Measurements from ENCODE around the gene BHLHA15.

The BHLHA15 gene

DNA sequence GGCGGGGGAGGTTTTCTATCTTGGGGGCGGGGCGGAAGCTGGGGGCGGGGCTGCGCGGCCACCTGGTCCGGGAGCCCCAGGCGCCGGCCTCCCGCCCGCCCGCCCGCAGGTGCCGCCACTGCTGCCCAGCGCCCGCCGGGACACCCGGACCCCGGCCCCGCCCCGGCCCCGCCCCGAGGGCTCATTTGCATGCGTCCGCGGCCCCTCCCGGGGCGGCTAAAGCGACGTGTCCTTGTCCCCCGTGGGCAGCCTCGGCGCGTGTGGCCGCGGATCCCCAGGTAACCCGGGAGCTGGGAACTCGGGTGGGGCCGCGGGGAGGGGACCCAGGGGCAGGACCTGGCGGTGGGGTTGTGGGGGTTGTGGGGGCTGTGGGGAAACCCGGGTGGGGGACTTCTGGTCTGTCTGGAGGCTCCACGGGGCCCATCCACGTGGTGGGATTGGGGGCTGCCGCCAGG lies at the start of gene BHLHA15:
BHLHA15 (plus strand) TSS at position 219 of the 455 bp plus-strand sequence. CDS start 871 bp downstream, outside the sequence.
- DNase-seq (ENCODE audit: low read depth), result no peak

DNA sequence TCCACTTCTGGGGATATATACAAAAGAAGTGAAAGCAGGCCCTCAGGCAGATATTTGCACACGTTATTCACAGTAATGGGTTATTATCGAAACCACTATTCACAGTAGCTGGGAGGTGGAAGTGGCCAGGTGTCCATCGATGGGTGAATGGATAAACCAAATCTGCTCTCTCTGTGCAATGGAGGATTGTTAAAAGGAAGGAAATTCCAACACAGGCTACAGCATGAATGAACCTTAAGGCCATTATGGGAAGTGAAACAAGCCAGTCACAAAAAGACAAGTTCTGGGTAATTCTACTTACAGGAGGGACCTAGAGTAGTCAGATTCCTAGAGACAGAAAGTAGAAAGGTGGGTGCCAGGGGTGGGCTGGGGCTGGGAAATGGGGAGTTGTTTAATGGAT lies 48.5 kb upstream of the BHLHA15 start:
- no peak for DNase-seq (ENCODE audit: low read depth)

DNA sequence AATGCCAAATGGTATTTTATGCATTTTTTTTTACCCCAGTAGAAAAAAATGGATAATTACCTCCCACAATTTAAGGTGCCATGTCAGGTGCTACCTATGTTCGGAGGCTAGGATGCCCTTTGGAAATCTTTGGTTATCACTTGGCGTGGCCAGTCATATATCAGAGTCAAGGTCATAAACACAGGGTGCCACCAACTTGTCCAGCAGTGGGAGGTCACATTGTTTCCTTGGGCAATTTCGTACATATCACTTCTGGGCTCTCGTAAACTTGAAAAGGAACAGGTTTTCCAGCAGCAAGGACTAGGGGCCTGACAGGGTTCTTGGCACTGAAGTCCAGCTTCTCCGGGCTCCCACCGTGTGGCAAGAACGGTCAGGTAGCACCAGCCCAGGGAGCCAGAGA lies 48.0 kb upstream of the BHLHA15 start:
- DNase-seq (ENCODE audit: low read depth), result no peak

DNA sequence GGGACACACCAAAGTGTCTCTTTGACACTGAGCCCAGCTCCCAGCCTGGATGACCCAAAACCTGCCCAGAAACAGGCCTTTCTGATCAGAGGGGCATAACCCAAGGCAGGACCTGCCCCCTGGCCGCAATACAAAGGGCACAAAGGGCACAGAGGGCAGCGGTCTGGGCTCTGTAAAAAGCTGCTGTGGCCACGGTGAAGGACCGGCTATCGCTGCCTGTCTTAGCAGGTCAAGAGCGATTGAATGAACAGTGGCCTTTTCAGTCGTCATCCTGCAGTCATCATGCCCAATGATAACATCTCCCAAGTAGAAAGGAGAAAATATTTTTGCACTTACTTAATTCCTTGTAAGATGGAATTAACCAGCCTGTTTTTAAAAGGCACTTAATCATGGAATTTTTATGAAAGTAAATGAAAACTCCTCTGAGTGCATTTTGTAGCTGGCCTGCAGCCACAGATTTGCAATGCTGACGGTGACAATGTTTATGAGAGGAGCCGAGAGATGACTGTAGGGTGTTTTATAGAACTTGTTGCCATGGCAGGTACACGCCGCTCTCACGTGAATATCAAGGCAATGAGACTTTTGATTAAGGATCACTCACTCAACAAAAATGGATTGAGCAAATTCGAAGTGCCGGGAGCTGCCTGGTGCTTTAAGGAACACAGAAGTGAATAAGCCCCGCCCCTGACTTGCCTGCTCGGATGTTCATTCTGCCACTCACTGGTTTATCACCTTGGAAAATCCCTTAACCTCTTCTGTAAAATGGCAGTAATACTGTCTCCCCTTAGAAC lies 47.3 kb upstream of the BHLHA15 start:
- no peak for DNase-seq (ENCODE audit: low read depth)

DNA sequence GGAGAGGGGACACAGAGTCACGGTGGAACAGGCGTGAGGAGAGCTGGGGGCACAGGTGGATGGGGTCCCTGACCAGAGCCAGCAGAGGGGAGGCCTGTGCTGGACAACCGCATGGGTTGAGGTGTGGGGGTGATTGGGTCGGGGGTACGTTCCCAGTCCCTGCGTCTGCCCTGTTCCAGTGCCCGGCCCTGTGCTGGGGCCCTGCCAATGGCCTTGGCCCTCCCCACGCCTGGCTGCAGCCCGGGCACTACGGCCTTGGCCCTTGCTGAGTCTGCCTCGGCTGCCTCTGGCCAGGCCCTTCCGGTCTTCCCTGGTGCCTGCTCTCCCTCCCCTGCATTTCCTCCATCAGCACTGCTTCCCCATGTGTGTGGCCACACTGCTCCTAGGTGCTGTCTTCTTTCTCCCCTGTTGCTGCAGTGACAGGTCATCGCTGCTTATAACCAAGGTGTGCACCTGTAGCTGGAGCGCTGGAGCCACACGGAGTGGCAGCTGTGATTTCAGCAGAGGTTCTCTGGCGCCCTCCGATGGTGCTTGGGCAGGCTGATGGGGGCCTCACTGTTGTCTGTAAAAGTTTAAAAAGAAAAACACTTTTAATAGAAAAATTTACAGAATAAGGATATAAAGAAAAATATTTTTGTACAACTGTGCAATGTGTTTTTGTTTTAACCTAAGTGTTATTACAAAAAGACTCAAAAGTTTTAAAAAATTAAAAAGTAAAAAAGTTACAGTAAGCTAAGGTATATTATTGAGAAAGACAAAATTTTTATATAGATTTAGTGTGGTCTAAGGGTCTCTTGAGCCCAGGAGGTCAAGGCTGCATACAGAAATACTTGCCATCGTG lies 45.2 kb upstream of the BHLHA15 start:
- DNase-seq (ENCODE audit: low read depth), result peak; percentile 14

DNA sequence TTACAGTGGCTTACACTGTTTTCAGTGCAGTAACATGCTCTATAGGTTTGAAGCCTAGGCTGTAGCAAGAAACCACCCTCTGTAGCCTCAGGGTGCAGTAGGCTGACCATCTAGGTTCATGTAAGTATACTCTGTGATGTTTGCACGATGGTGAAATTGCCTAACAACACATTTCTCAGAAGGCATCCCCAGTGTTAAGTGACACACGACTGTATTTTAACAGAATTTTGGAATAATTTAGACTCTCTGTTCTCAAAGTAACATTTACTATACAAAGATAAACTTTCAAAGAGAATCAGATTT lies 44.6 kb upstream of the BHLHA15 start:
- no peak for DNase-seq (ENCODE audit: low read depth)

DNA sequence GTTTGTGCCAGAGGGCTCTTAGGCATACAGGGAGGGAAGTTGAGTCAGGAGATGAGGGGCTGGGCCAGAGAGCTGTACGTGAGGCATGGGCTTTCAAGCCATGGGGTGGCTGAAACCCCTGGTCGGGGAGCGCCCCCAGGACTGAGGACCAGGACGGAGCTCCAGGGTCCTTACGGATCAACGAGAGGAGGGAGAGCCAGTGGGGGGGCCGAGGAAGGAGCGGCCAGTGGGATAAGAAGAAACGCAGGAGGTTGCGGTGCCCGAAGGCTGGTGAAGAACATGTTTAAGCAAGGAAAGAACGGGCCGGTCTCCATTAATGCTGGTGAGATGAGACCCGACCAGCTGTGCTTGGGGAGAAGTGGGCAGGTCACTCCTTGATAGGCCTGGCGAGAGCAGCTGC lies 43.6 kb upstream of the BHLHA15 start:
- no peak for DNase-seq (ENCODE audit: low read depth)

DNA sequence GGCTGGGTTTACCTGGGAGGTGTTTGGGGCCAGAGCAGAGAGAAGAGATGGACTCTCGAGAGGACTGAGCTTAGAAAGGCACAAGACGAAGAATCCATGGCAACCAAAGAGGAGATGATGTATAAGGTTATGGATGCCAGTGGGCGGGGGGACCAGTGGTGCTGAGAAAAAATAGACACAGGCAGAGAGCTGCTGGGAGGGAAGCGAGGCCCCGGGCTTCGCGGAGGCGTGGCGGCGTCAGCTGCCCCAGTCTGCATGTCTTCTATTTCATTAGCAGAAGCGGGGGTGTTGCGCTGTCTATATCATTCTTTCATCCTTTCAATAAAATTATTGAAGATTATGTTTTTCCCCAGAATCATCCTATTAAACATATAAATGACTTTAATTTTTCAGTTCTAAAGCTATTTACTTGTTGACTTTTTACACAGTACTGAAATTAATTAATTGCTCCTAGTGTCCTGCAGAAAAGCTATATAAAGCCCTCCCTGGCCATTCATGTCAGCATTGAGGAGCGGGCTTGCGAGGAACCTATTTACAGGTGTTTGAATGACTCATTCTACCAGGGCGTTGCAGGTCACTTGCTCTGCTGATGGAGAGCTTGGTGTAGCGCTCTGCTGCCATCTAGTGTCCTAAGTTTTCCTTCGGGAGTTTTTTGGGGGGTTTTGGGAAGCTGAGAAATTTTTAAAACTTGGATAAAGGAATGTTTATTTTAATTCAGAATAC lies 42.9 kb upstream of the BHLHA15 start:
- peak; percentile 10 for DNase-seq (ENCODE audit: low read depth)

DNA sequence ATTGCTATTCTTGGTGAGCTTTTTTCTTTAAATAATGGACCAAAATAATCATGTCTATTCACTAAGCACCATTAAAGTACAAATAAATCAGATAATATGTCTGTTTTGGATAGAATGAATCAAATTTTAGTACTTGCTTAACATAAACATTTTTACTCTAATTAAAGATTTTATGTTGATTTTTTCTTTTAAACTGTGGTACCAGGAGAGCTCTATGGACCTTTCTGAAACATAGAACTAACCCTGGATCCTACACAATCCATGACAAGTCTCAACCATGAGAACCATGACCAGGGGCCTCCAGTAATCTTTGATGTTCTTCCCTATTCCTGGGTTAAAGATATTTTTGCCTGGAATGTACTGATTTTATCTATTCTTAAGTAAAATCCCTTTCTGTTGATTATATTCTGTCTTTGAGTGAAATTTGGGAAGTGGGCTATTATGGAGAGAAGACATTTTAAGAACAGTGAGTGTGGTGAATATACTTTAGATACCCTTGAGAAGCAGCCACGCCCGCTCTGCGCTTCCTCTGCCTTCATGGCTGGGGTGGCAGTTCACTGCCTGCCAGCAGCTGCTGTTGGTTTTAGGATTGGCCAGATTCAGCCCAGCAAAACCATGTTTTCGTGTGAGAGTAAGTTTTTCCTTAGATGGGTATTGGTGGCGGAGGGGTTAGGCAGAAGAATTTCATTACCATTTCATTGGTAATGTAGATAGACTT lies 42.2 kb upstream of the BHLHA15 start:
- DNase-seq (ENCODE audit: low read depth), result no peak

DNA sequence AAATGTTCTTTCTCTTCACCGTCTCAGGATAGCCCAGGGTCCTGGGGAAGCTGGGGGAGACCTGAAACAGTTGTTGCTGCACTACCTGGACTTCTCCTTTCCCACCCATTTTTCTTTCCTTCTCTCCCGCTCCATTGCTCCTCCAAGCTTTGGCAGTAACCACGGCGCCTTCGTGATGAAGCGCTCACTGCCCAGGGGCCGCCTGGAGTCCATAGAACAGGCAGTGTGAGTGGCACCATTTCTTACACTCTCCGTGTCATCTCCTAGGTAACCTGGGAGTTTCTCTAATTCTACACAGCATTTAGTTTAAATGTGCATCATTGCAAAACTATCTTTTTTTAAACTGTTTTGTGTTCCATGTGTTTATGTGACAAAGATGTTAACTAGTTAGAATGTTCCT lies 40.3 kb upstream of the BHLHA15 start:
- DNase-seq (ENCODE audit: low read depth), result no peak

DNA sequence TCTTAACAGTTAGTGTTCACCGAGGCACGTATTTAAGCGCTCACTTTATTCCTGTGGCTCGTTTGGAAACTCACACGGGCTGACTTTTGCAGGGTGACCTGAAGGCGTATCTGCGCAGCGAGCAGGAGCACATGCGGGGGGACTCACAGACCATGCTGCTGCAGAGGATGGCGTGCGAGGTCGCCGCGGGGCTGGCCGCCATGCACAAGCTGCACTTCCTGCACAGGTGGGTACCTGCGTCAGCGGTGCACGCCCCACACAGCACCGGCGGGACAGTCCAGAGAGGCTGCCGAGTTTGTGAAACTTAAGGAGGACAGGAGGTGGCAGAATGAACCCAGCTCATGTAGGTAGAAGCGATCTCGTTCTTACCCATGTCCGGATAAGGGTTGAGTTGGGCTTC lies 39.8 kb upstream of the BHLHA15 start:
- DNase-seq (ENCODE audit: low read depth), result no peak

DNA sequence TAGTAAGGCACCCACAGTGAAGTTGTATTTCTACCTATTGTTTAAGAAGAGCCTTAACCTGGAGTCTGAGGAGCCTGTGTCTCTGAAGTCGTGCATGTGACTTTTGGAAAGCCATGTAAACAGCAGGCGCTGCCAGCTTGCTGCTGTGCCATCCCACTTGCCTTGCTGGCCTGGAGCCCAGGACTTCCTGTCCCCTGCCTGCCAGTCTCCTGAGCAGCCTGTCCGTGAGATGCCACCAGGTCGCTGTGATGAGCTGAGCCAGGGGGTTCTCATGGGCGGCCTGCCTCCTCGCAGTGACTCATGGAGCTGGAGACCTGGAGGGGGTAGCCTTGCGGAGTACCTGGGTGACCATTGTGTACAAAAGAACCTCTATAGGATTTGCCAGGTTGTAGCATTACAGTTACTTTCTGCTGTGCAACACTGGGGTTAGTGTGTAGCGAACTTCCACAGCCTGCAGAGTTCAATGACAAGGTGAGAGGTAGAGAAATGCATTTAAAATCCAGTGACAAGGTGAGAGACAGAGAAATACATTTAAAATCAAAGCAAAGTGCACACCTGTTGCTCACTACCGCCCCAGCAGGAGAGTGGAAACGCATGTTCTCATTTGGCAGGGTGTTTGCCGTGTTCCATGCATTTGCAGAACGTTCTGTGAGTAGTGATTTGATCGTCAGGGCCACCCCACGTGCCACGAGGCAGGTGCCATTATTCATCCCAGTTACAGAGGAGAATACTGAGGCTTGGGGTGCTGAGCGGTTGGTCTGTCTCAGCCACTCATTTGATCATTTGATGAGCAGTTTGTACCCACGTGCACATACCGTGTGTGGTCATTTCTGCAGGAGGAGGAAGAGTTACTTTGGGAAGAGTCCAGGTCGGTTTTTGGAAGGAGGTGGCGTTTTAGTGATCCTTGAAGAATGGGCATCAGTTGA lies 36.6 kb upstream of the BHLHA15 start:
- DNase-seq (ENCODE audit: low read depth), result no peak

DNA sequence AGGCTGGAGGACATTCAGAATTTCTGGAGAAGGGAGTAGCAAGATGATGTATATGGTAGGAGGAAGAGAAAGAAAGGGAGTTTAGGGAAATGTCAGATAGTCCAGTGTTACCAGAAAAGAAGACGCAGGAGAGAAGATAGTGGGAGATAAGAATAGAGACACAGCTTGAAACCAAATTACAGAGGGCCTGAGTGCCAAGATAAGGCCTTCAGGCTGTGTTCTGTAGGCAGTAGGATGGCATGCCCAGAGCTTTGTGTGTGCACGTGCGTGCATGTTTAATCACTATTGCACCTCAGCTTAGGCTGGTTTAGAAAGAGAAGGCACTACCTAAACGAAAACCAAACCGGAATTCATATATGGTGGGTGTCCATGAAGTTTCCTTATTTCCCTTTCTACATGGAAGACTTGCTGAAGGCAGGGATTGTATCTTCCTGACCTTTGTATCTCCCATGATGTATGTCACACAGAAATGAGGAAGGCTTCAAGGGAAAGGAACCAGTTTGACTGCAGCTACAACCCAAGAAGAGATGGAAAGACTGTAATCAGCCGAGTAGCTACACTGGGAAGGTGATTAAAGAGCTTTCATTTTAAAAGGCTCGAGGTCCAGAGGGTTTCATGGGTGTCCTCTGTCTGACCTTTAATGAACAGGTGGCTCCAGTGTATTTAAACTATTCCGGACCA lies 35.8 kb upstream of the BHLHA15 start:
- no peak for DNase-seq (ENCODE audit: low read depth)

DNA sequence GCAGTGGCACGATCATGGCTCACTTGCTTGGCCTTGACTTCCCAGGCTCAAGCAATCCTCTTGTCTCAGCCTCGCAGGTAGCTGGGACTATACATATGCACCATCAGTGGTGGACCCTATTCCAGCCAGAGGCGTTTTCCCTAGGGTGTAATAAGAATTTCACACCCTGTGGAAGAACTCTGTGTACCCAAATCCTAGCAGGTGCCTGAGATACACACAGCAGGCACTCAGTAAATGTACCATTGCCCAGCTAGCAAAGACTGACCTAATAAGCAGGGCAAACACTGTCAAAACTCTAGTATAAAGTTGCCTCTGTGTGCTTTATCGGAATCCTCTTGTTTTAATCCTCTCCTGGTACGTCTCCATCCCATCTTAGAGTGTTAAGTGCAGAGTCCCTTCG lies 33.7 kb upstream of the BHLHA15 start:
- DNase-seq (ENCODE audit: low read depth), result no peak

DNA sequence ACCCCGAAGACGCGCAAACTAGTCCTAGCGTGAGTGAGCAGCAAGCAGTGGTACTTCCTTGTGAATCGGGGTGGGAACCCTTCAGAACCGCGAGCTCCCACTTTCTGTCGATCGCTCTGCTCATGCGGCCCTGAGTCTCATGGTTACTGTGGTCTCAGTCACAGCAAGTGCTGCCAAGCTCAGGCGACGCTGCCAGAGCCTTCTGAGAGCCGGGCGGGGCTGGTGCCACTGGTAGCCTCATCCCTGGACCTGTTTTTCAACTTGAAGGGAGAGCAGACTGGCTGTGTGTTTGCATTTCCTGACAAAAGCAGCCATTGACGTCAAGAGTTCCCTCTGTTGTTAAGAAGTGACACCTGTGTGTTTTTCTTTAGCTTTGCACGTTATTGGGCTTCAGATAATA lies 32.9 kb upstream of the BHLHA15 start:
- DNase-seq (ENCODE audit: low read depth), result no peak

DNA sequence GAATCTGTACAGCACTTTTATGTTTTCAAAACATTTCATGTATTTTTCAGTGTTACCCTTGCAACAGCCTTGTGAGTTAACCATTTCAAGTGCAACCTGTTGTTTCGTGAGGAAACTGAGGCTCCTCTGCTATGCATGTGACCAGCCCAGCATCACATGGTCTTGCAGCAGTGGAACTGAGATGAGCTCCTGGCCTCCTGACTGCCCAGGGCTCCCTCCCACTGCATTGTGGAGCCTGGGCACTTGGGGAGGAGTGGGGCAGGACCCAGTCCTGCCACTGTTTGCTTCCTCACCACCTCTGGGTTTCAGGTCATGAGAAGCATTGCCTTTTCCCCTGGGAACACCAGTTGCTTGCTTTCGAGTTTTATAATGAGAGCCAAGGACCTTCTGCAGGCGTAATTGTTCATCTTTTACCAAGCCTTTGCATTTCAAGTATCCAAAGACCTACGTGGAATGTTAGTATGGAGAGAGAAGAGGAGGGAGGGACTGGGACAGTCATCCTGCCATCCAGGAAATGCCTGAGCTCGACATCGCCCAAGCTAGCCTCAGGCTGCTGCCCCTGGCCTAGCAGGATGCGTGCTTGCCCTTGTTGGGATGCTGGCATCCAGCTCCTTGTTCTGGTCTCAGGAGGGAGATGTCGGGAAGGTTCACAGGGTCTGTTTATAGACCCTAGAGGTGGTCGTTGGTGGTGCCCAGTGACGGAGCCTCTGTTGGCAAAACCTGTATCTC lies 32.3 kb upstream of the BHLHA15 start:
- no peak for DNase-seq (ENCODE audit: low read depth)

DNA sequence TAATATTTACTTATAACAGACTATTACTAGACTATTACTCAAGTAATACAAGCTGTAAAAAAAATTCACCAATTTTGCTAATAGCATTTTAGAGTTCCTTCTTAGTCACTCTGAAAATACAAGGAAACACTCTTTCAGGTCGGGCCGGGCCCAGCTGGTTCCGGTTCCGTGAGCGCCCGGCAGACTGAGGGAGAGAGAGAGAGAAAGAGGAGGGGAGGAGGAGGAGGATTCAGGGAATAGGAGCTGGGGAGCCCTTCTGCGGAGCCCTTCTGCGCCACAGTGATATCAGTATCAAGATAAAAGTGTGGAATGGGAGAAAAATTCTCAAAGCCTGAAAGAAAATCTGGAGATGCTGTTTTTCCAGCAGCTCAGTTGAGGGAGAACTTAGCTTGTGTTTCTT lies 30.5 kb upstream of the BHLHA15 start:
- DNase-seq (ENCODE audit: low read depth), result no peak

DNA sequence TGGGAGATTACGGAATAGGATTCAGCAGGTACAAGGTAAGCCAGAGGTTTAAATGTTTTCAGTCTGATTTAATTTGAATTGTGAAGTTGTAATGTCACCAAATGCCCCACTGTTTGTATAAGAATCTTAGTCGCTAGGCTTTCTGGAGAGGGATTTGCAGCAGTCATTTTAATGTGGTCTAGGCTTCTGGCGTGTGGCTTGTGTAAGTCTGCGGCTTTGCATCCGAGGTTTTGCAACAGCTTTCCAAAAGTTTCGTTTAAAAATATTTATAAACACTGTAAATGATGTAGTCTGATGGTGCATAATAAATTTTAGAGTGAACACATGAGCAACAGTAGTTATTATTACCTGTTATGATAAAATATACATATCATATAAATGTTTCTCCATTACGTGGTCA lies 26.1 kb upstream of the BHLHA15 start:
- no peak for DNase-seq (ENCODE audit: low read depth)

DNA sequence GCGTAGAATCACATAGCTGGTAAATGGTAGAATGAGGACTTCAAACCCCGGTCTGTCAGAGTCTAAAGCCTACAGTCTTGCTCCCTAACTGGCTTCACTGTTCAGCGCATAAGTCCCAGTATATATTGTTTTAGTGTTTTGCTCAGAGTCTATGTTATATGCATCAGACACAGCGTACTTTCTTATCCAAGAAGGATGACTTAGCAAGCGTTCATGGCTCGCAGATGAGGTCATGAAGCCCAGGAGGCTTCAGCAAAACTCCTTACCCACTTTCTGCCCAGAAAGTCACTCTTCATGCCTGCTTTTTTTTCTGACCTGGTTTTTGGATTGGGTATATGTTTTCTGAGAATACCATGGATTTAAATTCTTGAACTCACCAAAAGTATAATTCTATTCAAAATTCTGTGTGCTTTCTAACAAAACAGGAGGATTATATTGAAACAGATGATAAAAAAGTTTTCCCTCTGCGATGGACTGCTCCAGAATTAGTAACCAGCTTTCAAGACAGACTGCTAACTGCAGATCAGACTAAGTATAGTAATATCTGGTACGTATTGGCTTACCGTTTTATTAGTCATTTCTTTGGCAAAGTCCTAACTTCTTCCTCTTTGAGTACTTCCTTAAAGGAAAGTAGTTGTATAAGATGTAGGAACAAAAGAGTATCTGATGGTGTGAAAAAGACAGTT lies 24.6 kb upstream of the BHLHA15 start:
- DNase-seq (ENCODE audit: low read depth), result no peak
